Stimulated activated CD4-positive, alpha-beta T cell treated with anti-CD3 and anti-CD28 coated beads, TNF-alpha, amount 100 ng/mL, for 1 hour (primary cell): ENCODE results near the gene FBXL4.

ENCODE experiments used
- DNase-seq, 3 donors: peaks; one replicate each; pipeline ENCODE4 v3.0.0-alpha.2; 2020; ENCODE audit warnings: low read depth in 3 of 3, low spot score in 1 of 3

Gene FBXL4

DNA sequence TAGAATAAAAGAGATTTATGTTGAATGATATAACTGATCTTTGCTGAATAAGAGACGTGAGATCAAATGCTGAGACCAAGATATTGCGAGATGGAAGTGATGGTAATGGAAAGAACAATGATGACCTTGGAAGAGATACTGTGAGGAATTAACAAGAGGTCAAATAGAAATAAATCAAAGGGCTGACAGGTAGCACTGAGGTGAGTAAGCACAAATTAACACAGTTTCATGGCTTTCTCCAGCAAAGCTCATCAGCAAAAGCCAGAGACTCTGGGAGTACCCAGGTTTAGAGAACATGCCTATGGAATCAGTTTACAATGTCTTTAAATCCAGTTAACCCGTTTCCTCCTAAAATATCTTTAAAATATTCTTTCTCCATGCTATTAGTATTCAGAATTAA lies 60.1 kb downstream of the FBXL4 start:
- DNase-seq, result no peak

DNA sequence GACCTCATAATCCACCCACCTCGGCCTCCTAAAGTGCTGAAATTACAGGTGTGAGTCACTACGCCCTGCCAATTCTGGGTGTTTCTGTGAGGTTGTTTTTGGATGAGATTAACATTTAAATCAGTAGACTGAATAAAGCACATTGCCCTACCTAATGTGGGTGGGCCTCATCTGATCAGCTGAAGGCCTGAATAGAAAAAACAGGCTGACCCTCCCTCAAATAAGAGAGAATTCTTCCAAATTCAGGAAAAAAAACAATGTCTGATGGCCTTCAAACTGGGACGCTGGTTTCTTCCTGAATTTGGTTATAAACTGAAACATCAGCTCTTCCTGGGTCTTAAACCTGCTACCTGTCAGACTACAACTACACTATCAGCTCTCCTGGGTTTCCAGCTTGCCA lies 62.4 kb downstream of the FBXL4 start:
- DNase-seq, result no peak

DNA sequence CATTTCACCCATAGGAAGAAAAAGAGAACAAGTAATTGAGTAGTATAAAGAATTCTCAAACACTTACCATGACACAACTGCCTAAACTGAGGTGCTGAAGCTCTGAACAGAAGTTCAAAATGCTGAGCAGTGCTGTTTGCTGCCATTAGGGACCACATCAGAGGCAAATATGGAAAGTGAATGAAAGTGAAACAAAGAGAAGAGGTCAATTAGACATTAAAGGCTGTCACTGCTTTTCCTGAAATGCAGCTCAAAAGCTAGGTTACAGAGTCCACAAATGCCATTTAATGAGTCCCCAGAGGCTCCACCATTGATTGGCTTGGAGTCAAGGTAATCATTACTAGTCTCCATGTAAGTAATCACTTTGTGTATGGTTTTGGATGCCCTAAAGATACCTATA lies 67.3 kb downstream of the FBXL4 start:
- no peak for DNase-seq

DNA sequence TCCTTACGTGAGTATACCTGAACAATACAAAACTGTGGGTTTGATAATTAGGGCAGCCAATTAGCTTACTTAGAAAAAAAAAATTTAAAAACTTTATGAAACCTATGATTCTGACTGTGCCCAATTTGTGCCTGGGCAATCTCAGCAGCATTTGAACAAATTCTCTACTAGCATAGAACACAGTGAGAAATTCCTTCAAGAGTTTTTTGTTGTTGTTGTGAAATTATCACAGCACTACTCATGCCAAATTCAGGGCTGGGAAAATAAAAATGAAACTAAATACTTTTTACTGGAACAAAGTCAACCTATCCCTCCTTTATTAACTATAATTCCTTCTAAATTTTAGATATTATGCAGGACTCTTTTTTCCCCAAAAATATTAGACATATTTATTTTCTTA lies 70.5 kb downstream of the FBXL4 start:
- no peak for DNase-seq

DNA sequence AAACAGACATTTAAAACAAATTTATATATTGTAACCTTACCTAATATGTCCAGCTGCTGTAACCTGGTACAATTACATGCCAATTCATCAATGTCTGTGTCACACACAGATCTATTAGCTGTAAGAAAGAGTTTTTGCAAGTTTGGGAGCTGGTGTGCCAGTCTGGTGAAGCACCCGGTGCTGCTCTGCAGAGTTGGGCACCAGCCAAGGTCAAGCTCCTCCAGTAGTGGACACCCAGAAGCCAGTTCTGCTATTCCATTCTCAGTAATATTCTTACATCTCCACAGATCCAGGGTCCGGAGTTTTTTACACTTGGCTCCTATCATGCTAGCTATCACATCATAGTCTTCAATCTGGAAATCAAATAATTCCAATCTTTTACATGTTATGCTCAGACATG lies 72.4 kb downstream of the FBXL4 start:
- DNase-seq, result no peak

DNA sequence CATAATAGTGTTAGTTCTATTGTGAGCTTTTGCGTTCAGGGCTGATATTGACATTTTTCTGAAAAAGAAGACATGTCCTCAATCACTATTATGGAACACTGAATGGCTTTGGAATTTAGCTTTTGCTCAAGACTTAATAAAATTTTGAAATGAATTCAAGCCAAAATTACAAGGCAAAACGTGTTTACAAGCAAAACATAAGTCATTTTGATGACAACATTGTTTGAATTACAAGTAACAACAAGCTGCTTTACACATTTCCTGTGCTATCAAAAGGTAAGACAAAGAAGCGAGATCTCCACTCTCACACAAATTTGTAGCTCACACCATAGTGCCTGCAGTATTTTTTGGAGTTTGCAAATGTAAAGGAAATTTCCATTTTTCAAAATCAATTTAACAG lies 75.9 kb downstream of the FBXL4 start:
- no peak for DNase-seq

DNA sequence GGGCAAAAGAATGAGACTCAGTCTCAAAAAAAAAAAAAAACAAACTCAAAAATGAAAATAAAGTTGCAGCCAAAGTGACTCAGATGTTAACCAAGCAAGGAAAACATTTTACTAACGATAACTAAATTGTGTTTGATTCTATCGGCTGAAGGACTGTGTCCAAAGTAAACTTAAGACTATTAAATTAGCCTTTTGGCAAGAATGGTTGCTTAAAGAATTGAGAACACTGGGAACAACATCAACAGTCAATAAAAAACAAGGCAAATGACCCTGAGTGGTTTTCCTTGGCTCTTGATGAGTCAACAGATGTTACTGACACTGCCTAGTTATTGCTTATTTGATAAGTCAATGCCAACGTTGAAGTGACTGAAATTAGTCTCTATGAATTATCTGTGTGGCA lies 76.7 kb downstream of the FBXL4 start:
- no peak for DNase-seq

DNA sequence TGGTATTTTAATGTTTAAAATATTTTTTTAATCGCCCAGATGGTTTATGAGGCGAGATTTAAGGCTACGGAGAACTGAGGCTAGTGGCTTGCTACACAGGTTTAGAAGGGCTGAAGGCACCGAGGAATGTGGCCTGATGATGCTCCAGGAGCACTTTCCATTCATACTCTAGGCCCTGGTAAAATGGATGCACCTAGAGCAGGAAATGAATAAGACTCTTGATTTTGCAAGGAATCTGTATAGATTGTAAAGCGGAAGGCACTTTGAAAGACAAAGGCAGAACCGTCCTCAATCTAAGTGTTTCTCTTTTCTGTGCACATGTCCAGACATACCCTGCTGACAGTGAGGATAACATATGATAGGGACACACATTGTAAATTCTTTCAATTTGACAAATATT lies 83.2 kb downstream of the FBXL4 start:
- DNase-seq, result no peak

DNA sequence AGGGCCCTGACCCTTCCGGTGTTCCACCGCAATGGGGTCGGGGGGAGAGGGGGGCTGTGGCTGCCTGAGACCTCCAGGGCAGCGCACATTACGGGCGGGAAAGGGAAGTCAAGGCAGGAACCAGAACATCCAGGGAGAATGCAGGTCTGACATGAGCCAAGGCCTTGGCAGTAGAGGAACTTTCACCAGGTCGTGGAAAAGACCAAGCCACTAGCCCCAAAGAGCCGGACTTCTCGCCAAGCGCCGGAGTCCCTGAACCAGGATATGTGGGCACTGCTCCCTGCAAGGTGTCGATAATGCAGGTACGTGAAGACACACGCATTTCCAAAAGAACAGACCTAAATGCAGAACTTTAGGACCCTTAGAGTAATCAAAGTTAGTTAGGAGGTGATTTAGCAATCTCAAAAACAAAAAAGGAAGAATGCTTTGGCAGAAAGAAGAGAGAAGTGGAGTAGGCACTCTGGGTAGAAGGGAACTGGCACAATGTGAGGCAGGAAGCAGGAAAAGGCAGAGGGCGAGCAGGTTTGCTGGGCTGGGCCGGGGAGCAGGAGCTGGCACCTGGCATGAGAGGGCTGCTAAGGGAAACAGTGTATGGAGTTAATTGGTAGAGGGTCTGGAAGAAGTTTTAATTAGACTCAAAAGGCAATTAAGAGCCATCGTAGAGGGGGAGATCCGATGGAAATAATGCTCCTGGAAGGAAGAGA lies 99.1 kb downstream of the FBXL4 start:
- DNase-seq, result no peak

DNA sequence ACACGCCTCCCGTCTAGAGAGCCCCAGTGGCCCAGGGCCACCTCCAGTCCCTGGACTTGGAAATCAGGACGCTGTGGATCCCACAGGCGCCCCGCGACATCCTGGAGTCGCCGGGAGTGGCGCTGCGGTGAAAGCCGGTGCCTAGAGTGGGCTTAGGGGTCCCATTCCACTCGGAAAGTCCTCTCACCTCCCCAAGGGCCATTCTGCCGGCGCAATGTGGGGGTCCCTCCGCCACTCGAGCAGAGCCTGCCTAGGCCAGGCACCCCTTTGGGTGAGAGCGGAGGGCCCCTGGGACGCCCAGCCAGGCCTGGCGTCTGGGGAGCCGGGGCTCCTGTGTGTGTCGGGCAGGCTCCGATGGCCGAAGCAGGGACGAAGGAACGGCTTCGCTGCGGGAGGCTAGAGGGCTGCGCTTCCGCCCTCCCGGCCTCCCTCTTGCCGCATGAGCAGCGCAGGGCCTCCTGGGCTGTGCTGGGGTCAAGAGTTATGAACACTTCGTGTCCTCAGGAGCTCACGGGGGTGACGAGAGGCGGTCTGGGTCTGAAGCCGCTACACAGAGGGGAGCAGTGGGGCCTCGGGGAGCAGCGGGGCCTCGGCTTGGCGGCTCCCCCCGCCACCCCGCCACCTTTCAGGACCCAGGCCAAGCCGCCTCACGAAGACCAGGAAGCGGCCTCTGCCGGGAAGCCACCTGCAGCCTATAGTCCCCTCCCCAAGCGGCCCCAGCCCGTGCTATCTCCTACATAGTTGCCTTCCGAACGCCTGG lies 99.8 kb downstream of the FBXL4 start:
- no peak for DNase-seq

DNA sequence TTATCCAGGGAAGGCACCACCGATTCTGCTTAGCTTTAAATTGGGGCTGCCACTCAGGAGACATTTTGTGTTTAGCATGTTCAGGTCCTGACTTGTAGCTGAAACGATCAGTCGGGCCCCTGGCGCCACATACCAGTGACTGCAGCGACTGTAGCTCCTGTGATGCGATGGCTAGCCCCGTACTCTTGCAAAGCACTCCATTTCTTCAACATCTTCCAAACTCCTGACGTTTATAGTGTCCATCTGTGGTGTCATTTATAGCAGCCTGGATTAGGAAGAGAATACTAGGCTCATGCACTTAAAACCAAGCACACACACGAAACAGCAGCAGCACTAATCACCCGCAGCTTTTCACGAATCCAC lies 100.3 kb downstream of the FBXL4 start:
- no peak for DNase-seq

DNA sequence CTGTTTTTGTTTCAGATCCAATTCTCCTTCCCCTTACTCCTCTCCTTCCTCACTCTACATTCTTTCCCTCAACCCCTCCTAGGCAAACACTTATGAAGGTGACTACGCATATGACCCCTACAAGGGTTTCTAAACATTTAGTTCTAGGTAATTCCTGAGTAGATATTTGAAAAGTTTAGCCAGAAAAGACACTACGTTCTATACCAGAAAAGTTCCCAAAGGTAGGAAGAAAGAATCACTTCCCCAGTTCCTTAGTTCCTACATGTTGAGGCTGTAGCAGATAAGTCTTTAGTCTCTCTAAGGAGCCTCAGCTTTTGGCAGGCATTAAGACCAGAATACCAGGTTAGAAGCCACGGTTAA lies 101.7 kb downstream of the FBXL4 start:
- no peak for DNase-seq

DNA sequence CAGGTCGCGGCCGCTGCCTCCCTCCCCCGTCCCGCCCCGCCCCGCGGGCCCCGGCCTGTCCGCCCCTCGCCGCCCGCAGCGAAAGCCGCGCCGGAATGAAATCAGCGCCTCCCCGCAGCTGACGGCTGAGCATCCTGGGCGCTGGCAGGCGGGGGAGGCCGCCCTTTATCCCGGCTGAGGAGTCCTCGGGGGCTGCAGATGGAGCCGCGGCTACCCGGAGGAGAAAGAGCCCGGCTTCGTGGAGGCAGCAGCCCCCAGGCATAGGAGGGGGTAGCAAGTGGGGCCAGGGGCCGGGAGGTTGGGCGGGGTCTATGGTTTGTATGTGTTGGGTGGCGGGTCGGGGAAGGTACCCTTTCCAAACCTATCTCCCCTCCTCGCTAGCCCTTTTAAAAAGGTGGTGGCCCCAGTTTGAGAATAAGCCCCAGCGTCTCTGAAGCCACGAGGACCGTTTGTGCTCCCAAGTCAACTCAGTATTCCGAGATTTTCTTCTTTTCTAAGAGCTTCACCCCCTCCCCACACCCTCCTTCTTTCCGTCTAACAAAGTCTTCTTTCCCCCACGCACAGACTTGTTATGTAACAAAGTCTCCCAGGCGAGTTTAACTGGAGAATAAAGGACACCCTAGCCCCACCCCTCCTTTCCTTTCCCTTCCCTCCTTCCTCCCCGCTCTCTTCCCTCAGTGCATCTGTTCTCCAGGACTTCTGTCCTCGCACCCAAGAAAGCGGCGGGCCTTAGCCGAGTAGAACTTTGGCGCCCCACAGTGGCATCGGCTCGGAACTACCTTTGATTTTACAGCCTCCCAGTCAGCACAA lies 102.3 kb downstream of the FBXL4 start:
- peak in 1 of 3 donors; percentile 65 for DNase-seq

DNA sequence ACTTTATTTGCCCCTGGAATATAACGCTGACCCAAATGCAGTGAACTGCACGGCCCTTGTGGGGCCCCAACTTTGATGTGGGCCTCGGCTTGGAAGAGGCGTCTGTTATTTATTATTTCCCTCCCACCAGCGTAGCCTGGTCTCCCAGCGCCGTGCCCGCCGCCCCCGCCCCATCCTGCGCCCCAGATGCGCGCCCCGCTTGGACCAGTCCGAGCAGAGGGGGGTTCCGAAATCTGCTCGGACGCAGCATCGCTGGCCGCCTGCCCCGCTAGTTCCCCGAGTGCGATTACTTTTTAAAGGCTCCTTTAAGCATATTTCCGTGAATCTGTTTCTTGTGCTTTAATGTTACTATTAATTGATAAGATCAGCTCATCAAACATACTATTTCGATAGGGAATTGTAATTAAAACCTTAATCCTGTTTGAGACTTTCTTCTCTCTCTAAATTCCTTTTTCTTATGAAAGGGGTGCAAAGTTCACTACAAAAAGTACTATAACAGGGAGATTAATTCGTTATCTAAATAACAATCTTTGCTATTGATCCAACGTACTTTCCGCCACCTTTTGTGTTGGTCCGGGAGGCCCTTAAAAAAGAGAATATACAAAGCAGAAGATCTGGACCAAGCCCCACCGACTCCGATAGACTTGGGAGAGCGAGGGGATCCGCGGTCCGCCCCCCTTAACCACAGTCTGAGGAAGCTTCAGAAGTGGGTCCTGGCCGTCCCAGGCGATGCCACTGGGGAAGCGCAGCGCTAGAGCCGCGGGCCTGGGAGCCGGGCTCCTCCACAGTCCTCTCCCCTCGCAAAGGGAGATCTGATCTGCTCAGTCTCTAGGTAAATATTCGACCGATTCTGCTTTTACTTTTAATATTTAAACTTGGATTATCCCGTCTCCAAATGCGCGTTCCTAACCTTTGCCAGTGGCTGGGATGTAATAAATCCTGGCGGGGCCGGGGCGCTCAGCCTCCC lies 103.2 kb downstream of the FBXL4 start:
- no peak for DNase-seq

DNA sequence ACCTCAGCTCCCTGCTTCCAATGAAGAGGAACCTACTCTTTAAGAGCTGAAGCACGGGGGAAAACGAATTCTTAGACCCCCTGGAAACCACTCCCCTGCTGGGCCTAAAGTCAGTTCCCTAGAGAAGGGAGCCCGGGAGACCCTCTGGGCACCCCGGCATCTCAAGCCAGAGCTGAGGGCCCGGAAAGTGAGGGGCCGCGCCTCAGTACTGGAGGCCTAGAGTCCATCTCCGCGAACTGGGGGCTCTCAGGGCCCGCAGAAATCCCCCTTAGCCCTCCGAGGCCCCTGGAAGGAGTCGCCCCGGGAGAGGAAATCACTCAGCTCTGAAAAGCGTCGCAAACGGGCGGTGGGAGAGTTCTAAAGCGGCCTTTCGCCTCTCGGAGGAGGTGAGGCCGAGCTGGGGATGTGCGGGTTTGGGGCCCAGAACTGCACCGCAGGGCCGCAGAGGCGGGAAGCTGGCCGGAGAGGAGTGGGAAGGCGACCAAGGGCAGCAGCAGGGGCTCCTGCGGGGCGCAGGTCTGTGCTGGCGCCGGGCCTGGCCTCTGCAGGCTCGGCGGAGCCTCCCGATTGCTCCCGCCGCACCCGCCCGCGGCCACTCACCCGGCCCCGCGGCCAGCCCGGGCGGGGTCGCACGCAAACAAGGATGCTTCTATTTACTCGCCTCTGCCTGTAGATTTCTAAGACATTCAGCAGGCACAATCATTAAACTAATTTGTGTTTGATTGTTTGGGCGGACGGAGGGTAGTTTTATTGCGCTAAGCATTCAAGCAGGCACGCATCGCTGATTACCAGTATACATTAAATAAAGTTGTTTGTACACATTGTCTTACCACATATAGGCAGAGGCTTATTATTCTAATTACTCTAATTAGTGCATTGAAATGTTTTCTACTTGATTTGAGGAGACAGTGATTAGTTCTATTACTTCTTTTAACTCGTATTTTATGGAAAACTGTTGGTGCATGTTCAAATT lies 104.2 kb downstream of the FBXL4 start:
- no peak for DNase-seq

DNA sequence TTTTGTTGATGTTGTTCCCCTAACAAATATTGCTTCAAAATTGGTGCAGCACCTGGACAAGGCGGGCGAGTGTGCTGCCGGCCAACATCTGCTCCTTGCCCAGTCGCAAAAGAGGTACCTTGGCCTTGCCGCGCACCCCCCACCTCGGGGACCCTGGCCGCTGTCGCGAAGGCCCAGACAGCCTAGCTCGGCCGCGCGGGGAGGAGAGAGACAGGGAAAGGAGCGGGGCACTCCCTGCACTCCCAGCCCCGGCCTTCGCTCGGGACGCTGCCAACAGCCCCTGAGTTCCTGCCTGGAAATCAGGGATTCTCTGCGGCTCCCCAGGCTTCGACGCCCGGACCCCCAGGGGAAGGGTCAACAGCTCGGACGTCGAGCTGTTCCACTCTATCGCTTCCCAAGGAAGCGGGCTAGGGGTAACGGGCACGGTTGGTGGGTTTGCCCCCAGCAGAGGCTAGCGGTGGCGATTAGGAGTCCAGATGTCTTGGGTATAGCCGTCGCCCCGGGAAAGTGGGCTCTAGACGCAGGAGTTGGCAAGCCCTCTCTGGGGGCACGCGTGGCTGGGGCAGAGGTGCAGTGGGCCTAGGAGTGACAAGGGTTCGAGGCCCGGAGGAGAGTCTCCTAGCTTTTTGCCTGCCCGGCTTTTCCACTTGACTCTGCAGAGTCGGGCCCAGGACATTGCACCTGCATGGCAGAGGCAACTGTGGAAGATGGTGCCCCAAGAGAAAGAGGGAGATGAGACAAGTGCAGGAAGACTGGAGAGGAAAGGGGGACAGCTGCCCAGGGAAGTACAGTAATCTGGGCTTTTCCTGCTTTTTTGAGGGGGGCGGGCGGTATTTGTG lies 105.2 kb downstream of the FBXL4 start:
- DNase-seq, result no peak

DNA sequence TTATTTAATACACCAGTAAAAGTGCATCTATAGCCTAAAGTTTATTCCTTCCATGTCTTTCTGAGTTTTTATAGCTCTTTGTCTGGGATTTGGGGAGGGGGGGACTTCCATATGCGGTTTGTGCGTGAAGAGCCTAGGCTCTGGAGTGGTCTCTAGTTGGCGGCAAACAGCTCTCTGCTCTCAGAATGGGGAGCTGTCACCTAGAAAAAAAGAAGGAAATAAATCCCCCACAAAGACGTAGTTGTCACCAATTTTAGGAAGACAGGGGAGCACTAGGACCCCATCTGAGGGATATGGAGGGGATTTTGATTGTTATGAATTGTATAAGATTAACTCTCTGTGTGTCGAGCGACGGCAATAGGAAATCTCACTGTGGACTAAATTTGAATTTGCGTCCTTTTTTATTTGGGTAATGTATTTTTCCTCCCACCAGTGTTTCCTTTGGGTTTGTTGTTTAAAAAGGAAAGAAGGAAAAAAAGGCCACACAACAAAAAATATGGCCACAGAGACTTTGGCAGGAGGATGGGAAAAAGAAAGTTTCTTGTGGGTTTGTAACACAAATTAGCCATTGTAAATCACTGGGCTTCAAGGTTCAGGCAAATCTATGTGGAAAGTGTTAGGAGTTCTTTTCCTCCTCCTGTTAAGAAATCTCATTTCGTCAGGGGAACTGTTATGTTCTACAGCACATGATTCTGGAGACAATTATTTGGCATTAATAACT lies 106.0 kb downstream of the FBXL4 start:
- DNase-seq, result no peak

DNA sequence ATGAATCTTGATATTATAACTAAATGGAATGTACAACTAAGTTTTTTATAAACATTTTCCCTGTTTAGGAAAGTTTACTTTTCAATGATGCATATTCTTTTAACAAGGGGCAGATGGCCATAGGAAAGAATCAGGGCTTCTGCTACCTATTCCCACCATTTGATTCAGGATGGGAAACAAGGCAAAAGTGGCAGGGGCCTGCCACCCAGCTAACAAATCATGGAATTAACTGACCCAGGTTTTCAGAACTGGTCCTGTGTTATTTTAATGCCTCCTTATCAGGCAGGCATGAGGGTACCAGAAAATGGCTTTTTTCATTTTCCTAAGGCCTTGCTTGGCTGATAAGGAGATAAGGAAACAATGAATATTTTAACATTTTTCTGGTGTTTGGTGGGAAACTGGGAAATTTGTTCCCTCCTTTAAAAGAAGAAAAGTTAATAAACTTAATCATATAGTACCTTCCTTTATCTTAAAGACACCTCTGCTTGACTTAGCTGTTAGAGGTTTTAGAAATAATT lies 106.7 kb downstream of the FBXL4 start:
- no peak for DNase-seq
